ENCODE measurements around the gene ADARB2.

DNA sequence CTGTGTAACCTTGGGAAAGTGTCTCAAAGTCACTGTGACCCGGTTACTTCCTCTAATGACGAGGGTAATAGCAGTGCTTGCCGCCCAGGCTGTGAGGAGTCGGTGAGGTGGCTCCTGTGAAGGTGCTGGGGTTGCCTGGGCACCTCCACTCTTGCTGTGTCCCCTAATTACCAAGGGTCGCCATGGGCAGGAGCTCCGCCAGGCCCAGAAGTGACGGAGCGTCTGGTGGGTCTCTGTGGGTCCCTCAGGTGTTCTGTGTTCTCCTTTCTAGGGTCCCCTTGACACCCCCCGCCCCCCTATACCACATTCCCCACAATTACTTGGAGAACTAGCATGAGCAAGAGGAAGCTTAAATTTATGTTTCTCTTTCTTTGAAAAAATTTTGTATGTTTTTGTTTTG is 519.7 kb downstream of the ADARB2 start:
- TF ChIP-seq, protein P1, sequence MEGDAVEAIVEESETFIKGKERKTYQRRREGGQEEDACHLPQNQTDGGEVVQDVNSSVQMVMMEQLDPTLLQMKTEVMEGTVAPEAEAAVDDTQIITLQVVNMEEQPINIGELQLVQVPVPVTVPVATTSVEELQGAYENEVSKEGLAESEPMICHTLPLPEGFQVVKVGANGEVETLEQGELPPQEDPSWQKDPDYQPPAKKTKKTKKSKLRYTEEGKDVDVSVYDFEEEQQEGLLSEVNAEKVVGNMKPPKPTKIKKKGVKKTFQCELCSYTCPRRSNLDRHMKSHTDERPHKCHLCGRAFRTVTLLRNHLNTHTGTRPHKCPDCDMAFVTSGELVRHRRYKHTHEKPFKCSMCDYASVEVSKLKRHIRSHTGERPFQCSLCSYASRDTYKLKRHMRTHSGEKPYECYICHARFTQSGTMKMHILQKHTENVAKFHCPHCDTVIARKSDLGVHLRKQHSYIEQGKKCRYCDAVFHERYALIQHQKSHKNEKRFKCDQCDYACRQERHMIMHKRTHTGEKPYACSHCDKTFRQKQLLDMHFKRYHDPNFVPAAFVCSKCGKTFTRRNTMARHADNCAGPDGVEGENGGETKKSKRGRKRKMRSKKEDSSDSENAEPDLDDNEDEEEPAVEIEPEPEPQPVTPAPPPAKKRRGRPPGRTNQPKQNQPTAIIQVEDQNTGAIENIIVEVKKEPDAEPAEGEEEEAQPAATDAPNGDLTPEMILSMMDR (IDR thresholded peaks at IDR 0.05): no peak
- TF ChIP-seq EP300 (IDR thresholded peaks at IDR 0.05; ENCODE audit: low read depth) (no peak), POLR2A (IDR thresholded peaks at IDR 0.05) (no peak)
